A673 (cell line): ENCODE results near the gene KIF1A. TPM values are rescaled to one million over a fixed set of nuclear protein-coding genes. Genes with fewer than 3 reads are reported as not detected.
"Not testable (repeated sequence)": the region's sequence is repeated elsewhere in the genome, so short reads cannot be mapped to it uniquely, and the experiment has no call there.

ENCODE experiments used
- BruUV-seq: library from RNA; stranded (reverse); fragments of 400-500 nt; replicated peaks from 2 replicates; lab custom pipeline; 2021; lab: Mats Ljungman, UMichigan
- CTCF ChIA-PET: fragments of 300-600 bp; sonication (Branson Sonifier 250); formaldehyde crosslinking; loops from one replicate; lab custom pipeline; 2022; ENCODE audit warnings: antibody characterized with exemption; lab: Charles Lee
- POLR2A ChIA-PET: fragments of 300-600 bp; sonication (Branson Sonifier 250); formaldehyde crosslinking; loops from one replicate; lab custom pipeline; 2022; ENCODE audit warnings: antibody characterized with exemption; ENCODE audit not compliant: low non-redundant PET; lab: Charles Lee
- DNase-seq: peaks from one replicate; pipeline ENCODE4 v3.0.0-alpha.2; 2015; ENCODE audit warnings: low spot score
- H3K27ac ChIP-seq: fragments of 200-600 bp; sonication (generic); 2 replicates; pipeline ENCODE4 v1.5.1; 2016; ENCODE audit warnings: mixed run types, low read depth, mild to moderate bottlenecking, mixed read lengths, antibody characterized with exemption, low read length; ENCODE audit not compliant: poor library complexity, severe bottlenecking
- H3K27me3 ChIP-seq: fragments of 200-600 bp; sonication (generic); replicated peaks from 2 replicates; pipeline ENCODE4 v1.6.1; 2017; ENCODE audit warnings: mixed run types, low read depth, mild to moderate bottlenecking, mixed read lengths, antibody characterized with exemption, low read length; ENCODE audit not compliant: insufficient read depth, poor library complexity
- H3K36me3 ChIP-seq: fragments of 200-600 bp; sonication (generic); 2 replicates; pipeline ENCODE4 v1.6.1; 2016; ENCODE audit warnings: mixed run types, mild to moderate bottlenecking, mixed read lengths, antibody characterized with exemption, low read length; ENCODE audit not compliant: insufficient read depth, poor library complexity, severe bottlenecking
- H3K4me1 ChIP-seq: fragments of 200-600 bp; sonication (generic); 2 replicates; pipeline ENCODE4 v1.6.1; 2017; ENCODE audit warnings: mixed run types, mild to moderate bottlenecking, mixed read lengths, antibody characterized with exemption, low read length; ENCODE audit not compliant: insufficient read depth, poor library complexity, severe bottlenecking
- H3K4me3 ChIP-seq: fragments of 200-600 bp; sonication (generic); 2 replicates; pipeline ENCODE4 v1.5.1; 2016; ENCODE audit warnings: low read depth, mixed run types, mild to moderate bottlenecking, mixed read lengths, low read length; ENCODE audit not compliant: poor library complexity, severe bottlenecking
- H3K9me3 ChIP-seq: fragments of 200-600 bp; sonication (generic); 2 replicates; pipeline ENCODE4 v1.6.1; 2016; ENCODE audit warnings: mixed run types, low read depth, mild to moderate bottlenecking, mixed read lengths, antibody characterized with exemption, low read length; ENCODE audit not compliant: poor library complexity, severe bottlenecking
- EZH2 ChIP-seq: fragments of 200-600 bp; sonication (generic); IDR thresholded peaks from 2 replicates; pipeline ENCODE4 v1.6.1; 2017; ENCODE audit warnings: borderline replicate concordance, low read depth, mild to moderate bottlenecking, mixed read lengths, antibody characterized with exemption, low read length; ENCODE audit not compliant: poor library complexity, severe bottlenecking
- intact Hi-C: fragments of 100-400 bp; cut with micrococcal nuclease; formaldehyde crosslinking; loops from one replicate; pipeline ENCODE4 v1.10.0; 2022; ENCODE audit not compliant: unreplicated experiment
- total RNA-seq: library from RNA; stranded (reverse); gene quantifications from 2 replicates; pipeline ENCODE4 v1.2.3, GENCODE V29; 2021
- TF ChIP-seq, protein P1 (sequence below): fragments of 300-800, 200-600 bp; sonication (generic); conservative IDR thresholded peaks from 2 replicates; pipeline ENCODE4 v1.5.1; 2017; ENCODE audit warnings: low read depth, mild to moderate bottlenecking, antibody characterized with exemption, low read length, moderate library complexity, mixed read lengths

KIF1A gene
- total RNA-seq, 1 experiment from 2014 or later = 330 TPM

DNA sequence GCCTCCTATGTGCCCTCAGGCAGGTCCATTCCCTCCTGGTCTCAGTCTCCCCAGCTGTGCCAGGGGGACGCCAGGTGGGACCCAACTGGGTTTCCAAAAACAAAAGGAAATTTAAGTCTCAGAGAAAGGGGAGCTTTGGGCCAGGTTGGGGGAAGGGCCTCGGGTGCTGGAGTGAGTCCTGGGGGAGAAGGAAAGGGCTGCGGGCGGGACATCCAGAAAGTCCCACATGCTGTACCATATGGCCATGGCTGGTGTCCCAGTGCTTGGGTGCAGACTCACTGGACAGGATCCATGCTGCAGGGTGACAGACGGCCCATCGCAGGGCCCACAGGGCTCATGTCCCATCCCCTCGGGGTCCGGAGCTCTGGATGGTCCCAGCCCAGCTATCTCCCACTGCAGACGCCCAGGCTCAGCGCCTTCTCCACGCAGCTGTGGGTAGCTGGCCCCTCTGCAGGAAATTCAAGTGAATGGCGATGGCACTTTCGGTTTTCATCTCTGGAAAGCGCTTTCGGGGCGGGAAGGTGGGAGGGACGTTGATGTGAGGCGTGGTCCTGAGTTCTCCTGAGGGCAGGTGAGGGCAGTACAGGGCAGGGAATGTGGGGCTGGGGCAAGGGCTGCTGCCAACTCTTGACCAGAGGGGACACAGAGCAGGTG lies 129.5 kb downstream of the KIF1A start:
- intact Hi-C loops, H3K9me3 ChIP-seq, H3K27ac ChIP-seq, POLR2A ChIA-PET, DNase-seq, BruUV-seq, H3K4me1 ChIP-seq, H3K36me3 ChIP-seq, CTCF ChIA-PET, H3K4me3 ChIP-seq: not testable (repeated sequence)
- peaks cover 11% of the 10 kb centered on the region for H3K27me3 ChIP-seq

DNA sequence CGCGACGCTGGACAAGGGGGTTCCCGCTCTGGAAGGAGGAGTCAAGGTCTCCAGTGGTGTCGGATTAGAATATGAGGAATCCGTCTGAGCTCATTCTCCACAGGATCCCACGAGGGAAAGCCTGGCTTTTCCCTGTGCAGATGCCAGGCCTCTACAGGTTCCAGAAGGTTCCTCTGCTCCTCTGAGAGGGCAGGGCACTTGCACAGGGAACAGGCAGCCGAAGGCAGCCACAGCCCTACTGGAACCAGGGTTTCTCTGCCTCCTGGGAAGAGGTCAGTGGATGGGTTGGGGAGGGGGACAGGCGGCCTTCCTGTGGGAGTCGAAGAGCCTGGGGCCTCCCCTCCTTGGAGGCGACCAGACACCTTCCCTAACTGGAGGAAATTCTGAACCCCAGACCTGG lies 130.0 kb downstream of the KIF1A start:
- Histone ChIP-seq H3K27ac (no peak overlapping the region), H3K4me1 (no peaks in the 10 kb centered on the region), H3K4me3 (no peak overlapping the region), H3K36me3 (no peaks in the 10 kb centered on the region), H3K27me3 (peaks cover 11% of the 10 kb centered on the region), H3K9me3 (no peaks in the 10 kb centered on the region)
- TF ChIP-seq, protein P1, sequence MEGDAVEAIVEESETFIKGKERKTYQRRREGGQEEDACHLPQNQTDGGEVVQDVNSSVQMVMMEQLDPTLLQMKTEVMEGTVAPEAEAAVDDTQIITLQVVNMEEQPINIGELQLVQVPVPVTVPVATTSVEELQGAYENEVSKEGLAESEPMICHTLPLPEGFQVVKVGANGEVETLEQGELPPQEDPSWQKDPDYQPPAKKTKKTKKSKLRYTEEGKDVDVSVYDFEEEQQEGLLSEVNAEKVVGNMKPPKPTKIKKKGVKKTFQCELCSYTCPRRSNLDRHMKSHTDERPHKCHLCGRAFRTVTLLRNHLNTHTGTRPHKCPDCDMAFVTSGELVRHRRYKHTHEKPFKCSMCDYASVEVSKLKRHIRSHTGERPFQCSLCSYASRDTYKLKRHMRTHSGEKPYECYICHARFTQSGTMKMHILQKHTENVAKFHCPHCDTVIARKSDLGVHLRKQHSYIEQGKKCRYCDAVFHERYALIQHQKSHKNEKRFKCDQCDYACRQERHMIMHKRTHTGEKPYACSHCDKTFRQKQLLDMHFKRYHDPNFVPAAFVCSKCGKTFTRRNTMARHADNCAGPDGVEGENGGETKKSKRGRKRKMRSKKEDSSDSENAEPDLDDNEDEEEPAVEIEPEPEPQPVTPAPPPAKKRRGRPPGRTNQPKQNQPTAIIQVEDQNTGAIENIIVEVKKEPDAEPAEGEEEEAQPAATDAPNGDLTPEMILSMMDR = no peak
- TF ChIP-seq EZH2 = no peak
- DNase-seq = no peak
- no TSS peak for BruUV-seq
- POLR2A ChIA-PET = no interaction called here
- CTCF ChIA-PET = no interaction called here
- intact Hi-C loops = no loop called here

DNA sequence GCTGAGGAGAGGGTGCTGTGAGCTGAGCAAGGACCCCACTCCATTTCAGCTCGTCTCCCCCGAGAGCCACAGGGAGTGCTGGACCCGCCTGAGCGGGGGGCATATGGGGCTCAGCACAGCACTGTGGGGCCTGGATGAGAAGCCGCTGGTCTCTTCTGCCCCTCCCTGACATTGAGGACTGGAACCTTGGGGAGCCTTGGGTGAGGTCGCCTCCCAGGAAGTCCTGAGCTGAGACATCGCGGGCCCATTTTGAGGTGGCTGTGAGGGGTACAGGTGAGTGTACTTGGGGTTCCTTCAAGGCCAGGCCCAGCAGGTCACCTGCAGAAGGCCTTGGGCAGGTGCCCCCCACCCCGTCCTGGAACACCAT lies 131.5 kb downstream of the KIF1A start:
- no TSS peak for BruUV-seq
- H3K4me1 ChIP-seq = no peaks in the 10 kb centered on the region
- ChIA-PET CTCF (no interaction called here), POLR2A (no interaction called here)
- H3K27ac ChIP-seq = no peak overlapping the region
- no peaks in the 10 kb centered on the region for H3K9me3 ChIP-seq
- H3K4me3 ChIP-seq = no peak overlapping the region
- no peaks in the 10 kb centered on the region for H3K36me3 ChIP-seq
- intact Hi-C loops = no loop called here
- TF ChIP-seq EZH2 = no peak
- TF ChIP-seq, protein P1 = no peak
- no peak for DNase-seq
- peaks cover 16% of the 10 kb centered on the region for H3K27me3 ChIP-seq
